ENCODE data around the gene SLC16A2.
"Not testable (repeated sequence)": the region's sequence is repeated elsewhere in the genome, so short reads cannot be mapped to it uniquely, and the experiment has no call there.

Gene SLC16A2

DNA sequence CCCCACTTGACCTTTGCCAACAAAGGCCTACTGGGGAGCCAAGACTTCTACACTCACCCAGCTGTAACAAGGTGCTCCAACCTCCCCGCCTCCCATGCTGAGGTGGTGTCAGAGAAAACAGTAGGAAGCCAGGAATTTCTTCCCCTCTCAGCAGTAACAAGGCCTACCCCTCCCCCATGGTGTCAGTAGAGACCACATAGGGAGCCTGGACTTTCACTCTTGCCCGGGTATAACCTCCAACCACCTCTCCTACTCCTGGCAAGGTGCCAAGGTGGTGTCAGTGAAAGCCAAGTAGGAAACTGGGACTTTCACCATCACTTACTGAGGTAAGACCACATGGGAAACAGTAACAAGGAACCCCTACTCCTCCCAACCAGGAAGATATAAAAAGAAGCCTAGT lies 93.1 kb downstream of the SLC16A2 start:
- no peak overlapping the region for H2AFZ ChIP-seq (ENCODE audit: low read length)
- H4K91ac ChIP-seq (ENCODE audit: low read depth, low read length, poor library complexity) = no peak overlapping the region
- H3K27me3 ChIP-seq (ENCODE audit: control insufficient read depth in 3 of 3, insufficient read depth in 3 of 3, low read depth in 1 of 3, low read length in 3 of 3) = no peaks in the 10 kb centered on the region
- H3K4me2 ChIP-seq (ENCODE audit: insufficient read depth, low read length, poor library complexity, severe bottlenecking) = no peak overlapping the region
- no peak overlapping the region for H4K8ac ChIP-seq (ENCODE audit: low read depth, low read length)
- no peak overlapping the region for H3K9ac ChIP-seq (ENCODE audit: low read depth, low read length, poor library complexity)
- no peak overlapping the region for H2BK12ac ChIP-seq (ENCODE audit: low read length)
- H3K27ac ChIP-seq (replicated peaks; ENCODE audit: low read length) = no peak overlapping the region
- WGBS, 2 donors (ENCODE audit: extremely low coverage in 2 of 2, insufficient read length in 2 of 2, insufficient replicate concordance in 1 of 2) = no CpG with 5 or more reads among the region's 2 CpGs
- DNase-seq (ENCODE audit: low spot score) = no peak
- no peak overlapping the region for H2BK5ac ChIP-seq (ENCODE audit: low read length)
- H3K9me3 ChIP-seq (replicated peaks in 1 of 2; ENCODE audit: control insufficient read depth in 2 of 2, insufficient read depth in 1 of 2, low read depth in 1 of 2, low read length in 2 of 2) = no peaks in the 10 kb centered on the region
- H2BK15ac ChIP-seq (ENCODE audit: low read length) = no peak overlapping the region
- H3K4me1 ChIP-seq (ENCODE audit: control insufficient read depth in 2 of 2, insufficient read depth in 1 of 2, low read depth in 1 of 2, low read length in 2 of 2) = peaks cover 0 to 3% of the 10 kb centered on the region in 2 donors
- no peak overlapping the region for H3K18ac ChIP-seq (ENCODE audit: low read length)
- H3K36me3 ChIP-seq (replicated peaks in 1 of 2; ENCODE audit: control insufficient read depth in 2 of 2, insufficient read depth in 2 of 2, low read length in 2 of 2) = no peaks in the 10 kb centered on the region
- H2BK120ac ChIP-seq (ENCODE audit: low read depth, low read length) = no peak overlapping the region
- H2AK5ac ChIP-seq (ENCODE audit: low read depth, low read length) = no peak overlapping the region
- no peak overlapping the region for H3K4ac ChIP-seq (ENCODE audit: low read length)
- no peak overlapping the region for H3K23ac ChIP-seq (ENCODE audit: low read depth, low read length, poor library complexity)
- H3K79me1 ChIP-seq (ENCODE audit: low read depth, low read length) = no peaks in the 10 kb centered on the region
- H3K4me3 ChIP-seq (ENCODE audit: low read length in 2 of 2) = no peak overlapping the region
- no peak overlapping the region for H3K14ac ChIP-seq (ENCODE audit: low read length)

DNA sequence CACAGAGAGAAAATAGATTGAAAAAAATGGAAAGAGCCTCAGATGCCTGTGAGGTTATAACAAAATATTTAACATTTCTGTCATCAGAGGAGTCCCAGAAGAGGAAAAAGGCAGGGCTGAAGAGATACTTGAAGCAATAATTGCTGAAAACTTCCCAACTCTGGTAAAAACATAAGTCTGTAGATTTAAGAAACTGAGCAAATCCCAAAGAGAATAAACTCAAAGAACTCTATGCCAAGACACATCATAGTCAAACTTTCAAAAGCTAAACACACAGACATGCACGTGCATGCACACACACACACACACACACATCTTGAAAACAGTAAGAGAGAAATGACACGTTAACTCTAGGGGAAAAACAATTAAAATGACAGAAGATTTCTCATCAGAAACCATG lies 94.1 kb downstream of the SLC16A2 start:
- no peak overlapping the region for H3K4me3 ChIP-seq (ENCODE audit: low read length in 2 of 2)
- whole genome bisulfite sequencing, 2 donors (ENCODE audit: extremely low coverage in 2 of 2, insufficient read length in 2 of 2, insufficient replicate concordance in 1 of 2) = no CpG with 5 or more reads among the region's 2 CpGs
- no peak overlapping the region for H3K23ac ChIP-seq (ENCODE audit: low read depth, low read length, poor library complexity)
- no peak for DNase-seq (ENCODE audit: low spot score)
- no peaks in the 10 kb centered on the region for H3K36me3 ChIP-seq (replicated peaks in 1 of 2; ENCODE audit: control insufficient read depth in 2 of 2, insufficient read depth in 2 of 2, low read length in 2 of 2)
- H4K91ac ChIP-seq (ENCODE audit: low read depth, low read length, poor library complexity) = no peak overlapping the region
- H3K4me2 ChIP-seq (ENCODE audit: insufficient read depth, low read length, poor library complexity, severe bottlenecking) = no peak overlapping the region
- H4K8ac ChIP-seq (ENCODE audit: low read depth, low read length) = no peak overlapping the region
- no peak overlapping the region for H2BK12ac ChIP-seq (ENCODE audit: low read length)
- H2AK5ac ChIP-seq (ENCODE audit: low read depth, low read length) = no peak overlapping the region
- no peak overlapping the region for H2BK120ac ChIP-seq (ENCODE audit: low read depth, low read length)
- no peak overlapping the region for H3K18ac ChIP-seq (ENCODE audit: low read length)
- H2BK5ac ChIP-seq (ENCODE audit: low read length) = no peak overlapping the region
- H3K4ac ChIP-seq (ENCODE audit: low read length) = no peak overlapping the region
- peaks cover 0 to 3% of the 10 kb centered on the region in 2 donors for H3K4me1 ChIP-seq (ENCODE audit: control insufficient read depth in 2 of 2, insufficient read depth in 1 of 2, low read depth in 1 of 2, low read length in 2 of 2)
- no peak overlapping the region for H3K14ac ChIP-seq (ENCODE audit: low read length)
- H3K9me3 ChIP-seq (replicated peaks in 1 of 2; ENCODE audit: control insufficient read depth in 2 of 2, insufficient read depth in 1 of 2, low read depth in 1 of 2, low read length in 2 of 2) = no peaks in the 10 kb centered on the region
- H2BK15ac ChIP-seq (ENCODE audit: low read length) = no peak overlapping the region
- H3K27me3 ChIP-seq (ENCODE audit: control insufficient read depth in 3 of 3, insufficient read depth in 3 of 3, low read depth in 1 of 3, low read length in 3 of 3) = no peaks in the 10 kb centered on the region
- no peak overlapping the region for H2AFZ ChIP-seq (ENCODE audit: low read length)
- H3K79me1 ChIP-seq (ENCODE audit: low read depth, low read length) = no peaks in the 10 kb centered on the region
- no peak overlapping the region for H3K27ac ChIP-seq (replicated peaks; ENCODE audit: low read length)
- H3K9ac ChIP-seq (ENCODE audit: low read depth, low read length, poor library complexity) = no peak overlapping the region

DNA sequence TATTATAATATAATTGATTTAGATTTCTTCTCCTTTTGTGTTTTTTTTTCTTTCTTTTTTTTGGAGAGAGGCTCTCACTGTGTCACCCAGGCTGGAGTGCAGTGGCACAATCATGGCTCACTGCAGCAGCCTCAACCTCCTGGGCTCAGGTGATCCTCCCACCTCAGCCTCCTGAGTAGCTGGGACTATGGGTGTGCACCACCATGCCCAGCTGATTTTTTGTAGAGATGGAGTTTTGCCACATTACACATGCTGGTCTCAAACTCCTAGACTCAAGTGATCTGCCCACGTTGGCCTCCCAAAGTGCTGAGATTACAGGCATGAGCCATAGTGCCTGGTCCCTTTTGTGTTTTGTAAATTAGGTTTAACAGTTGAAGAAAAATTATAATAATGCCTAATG lies 94.7 kb downstream of the SLC16A2 start:
- not testable (repeated sequence) for H3K23ac ChIP-seq (ENCODE audit: low read depth, low read length, poor library complexity); H3K27ac ChIP-seq (replicated peaks; ENCODE audit: low read length); H3K4me1 ChIP-seq (ENCODE audit: control insufficient read depth in 2 of 2, insufficient read depth in 1 of 2, low read depth in 1 of 2, low read length in 2 of 2); H2BK12ac ChIP-seq (ENCODE audit: low read length); H3K18ac ChIP-seq (ENCODE audit: low read length); H4K91ac ChIP-seq (ENCODE audit: low read depth, low read length, poor library complexity); H3K9ac ChIP-seq (ENCODE audit: low read depth, low read length, poor library complexity); H3K79me1 ChIP-seq (ENCODE audit: low read depth, low read length); H2BK15ac ChIP-seq (ENCODE audit: low read length); H3K4ac ChIP-seq (ENCODE audit: low read length); H2AK5ac ChIP-seq (ENCODE audit: low read depth, low read length); H3K27me3 ChIP-seq (ENCODE audit: control insufficient read depth in 3 of 3, insufficient read depth in 3 of 3, low read depth in 1 of 3, low read length in 3 of 3); DNase-seq (ENCODE audit: low spot score); H3K4me3 ChIP-seq (ENCODE audit: low read length in 2 of 2); H3K4me2 ChIP-seq (ENCODE audit: insufficient read depth, low read length, poor library complexity, severe bottlenecking); H2BK120ac ChIP-seq (ENCODE audit: low read depth, low read length); H2AFZ ChIP-seq (ENCODE audit: low read length); H3K9me3 ChIP-seq (replicated peaks in 1 of 2; ENCODE audit: control insufficient read depth in 2 of 2, insufficient read depth in 1 of 2, low read depth in 1 of 2, low read length in 2 of 2); H4K8ac ChIP-seq (ENCODE audit: low read depth, low read length); H2BK5ac ChIP-seq (ENCODE audit: low read length); H3K14ac ChIP-seq (ENCODE audit: low read length); H3K36me3 ChIP-seq (replicated peaks in 1 of 2; ENCODE audit: control insufficient read depth in 2 of 2, insufficient read depth in 2 of 2, low read length in 2 of 2)
- no CpG with 5 or more reads among the region's 1 CpG for whole genome bisulfite sequencing, 2 donors (ENCODE audit: extremely low coverage in 2 of 2, insufficient read length in 2 of 2, insufficient replicate concordance in 1 of 2)

DNA sequence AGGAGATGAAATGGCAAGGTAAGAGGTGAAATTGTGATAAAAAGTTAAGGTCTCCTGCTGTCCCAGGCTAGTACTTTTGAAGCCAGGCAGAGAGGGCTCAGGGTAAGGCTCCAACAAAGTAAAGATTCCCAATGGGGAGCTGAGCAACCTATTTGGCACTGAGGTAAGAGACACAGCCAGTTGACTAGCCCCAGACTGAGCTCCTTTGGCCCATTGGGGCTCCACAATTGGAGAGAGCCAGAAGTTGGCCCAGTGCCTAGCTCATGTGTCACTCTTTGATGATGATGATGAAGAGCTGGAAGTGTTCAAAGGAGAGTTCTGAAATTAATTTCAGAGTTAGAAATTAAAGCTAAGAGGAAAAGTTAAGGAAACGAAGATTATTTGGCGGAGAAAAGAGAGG lies 98.6 kb downstream of the SLC16A2 start:
- 100% methylated on average over 1 of the region's 2 CpGs; no CpG with 5 or more reads in 1 of the 2 donors for WGBS, 2 donors (ENCODE audit: extremely low coverage in 2 of 2, insufficient read length in 2 of 2, insufficient replicate concordance in 1 of 2)
- Histone ChIP-seq H2AK5ac (ENCODE audit: low read depth, low read length) (no peak overlapping the region), H3K23ac (ENCODE audit: low read depth, low read length, poor library complexity) (no peak overlapping the region), H3K9me3 (replicated peaks in 1 of 2; ENCODE audit: control insufficient read depth in 2 of 2, insufficient read depth in 1 of 2, low read depth in 1 of 2, low read length in 2 of 2) (no peaks in the 10 kb centered on the region), H3K14ac (ENCODE audit: low read length) (no peak overlapping the region), H4K8ac (ENCODE audit: low read depth, low read length) (no peak overlapping the region), H3K4me2 (ENCODE audit: insufficient read depth, low read length, poor library complexity, severe bottlenecking) (no peak overlapping the region), H3K27ac (replicated peaks; ENCODE audit: low read length) (no peak overlapping the region), H2BK120ac (ENCODE audit: low read depth, low read length) (no peak overlapping the region), H3K4ac (ENCODE audit: low read length) (no peak overlapping the region), H3K4me3 (ENCODE audit: low read length in 2 of 2) (no peak overlapping the region), H3K36me3 (replicated peaks in 1 of 2; ENCODE audit: control insufficient read depth in 2 of 2, insufficient read depth in 2 of 2, low read length in 2 of 2) (peaks cover 0 to 5% of the 10 kb centered on the region in 2 donors), H4K91ac (ENCODE audit: low read depth, low read length, poor library complexity) (no peak overlapping the region), H3K9ac (ENCODE audit: low read depth, low read length, poor library complexity) (no peak overlapping the region), H3K4me1 (ENCODE audit: control insufficient read depth in 2 of 2, insufficient read depth in 1 of 2, low read depth in 1 of 2, low read length in 2 of 2) (no peaks in the 10 kb centered on the region), H2BK5ac (ENCODE audit: low read length) (no peak overlapping the region), H2AFZ (ENCODE audit: low read length) (no peak overlapping the region), H3K18ac (ENCODE audit: low read length) (no peak overlapping the region), H2BK15ac (ENCODE audit: low read length) (no peak overlapping the region), H2BK12ac (ENCODE audit: low read length) (no peak overlapping the region), H3K27me3 (ENCODE audit: control insufficient read depth in 3 of 3, insufficient read depth in 3 of 3, low read depth in 1 of 3, low read length in 3 of 3) (no peaks in the 10 kb centered on the region), H3K79me1 (ENCODE audit: low read depth, low read length) (no peaks in the 10 kb centered on the region)
- DNase-seq (ENCODE audit: low spot score) = no peak

All from neuronal stem cell (in vitro differentiated cells).